ENCODE measurements around the gene PHF3.

DNA sequence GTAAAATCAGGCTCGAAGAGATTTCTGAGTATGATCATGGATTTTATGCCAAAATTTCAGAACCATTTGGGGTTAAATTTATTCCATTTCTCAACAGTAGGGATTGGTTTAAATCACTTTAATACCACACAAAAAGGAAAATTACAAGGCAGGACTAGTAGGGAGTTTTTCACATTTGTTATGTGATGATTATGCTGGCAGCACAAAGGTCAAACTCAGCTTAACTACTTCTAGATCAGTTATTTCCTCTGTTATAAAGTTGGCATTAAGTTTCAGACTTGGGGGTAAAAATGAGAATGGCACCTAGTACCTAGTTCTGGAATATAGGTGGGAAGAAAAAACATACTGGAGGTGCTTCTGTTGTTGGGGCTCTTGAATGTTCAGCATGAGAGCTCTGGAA, 39.5 kb downstream of the PHF3 start:
- no peak for TF ChIP-seq GATA2 (IDR thresholded peaks at IDR 0.05; ENCODE audit: low read depth, low read length)
- TF ChIP-seq GATA3 (IDR thresholded peaks at IDR 0.05; ENCODE audit: low read depth, low read length) = no peak

All from SH-SY5Y (cell line).